Heart left ventricle (tissue), 13 donors: ENCODE measurements around the gene ITSN1.

Source experiments
- CTCF ChIP-seq, 12 donors: fragments of 200-600 bp; sonication (generic) in 4 of 12; IDR thresholded peaks; one replicate each; pipeline versions ENCODE4 v1.5.0 to v1.8.0; 2018 to 2022; ENCODE audit warnings: antibody characterized with exemption in 12 of 12, mild to moderate bottlenecking in 5 of 12
- POLR2A ChIP-seq, 2 donors: fragments of 450-650 bp; IDR thresholded peaks; one replicate each; pipeline ENCODE4 v1.6.1; 2017; ENCODE audit warnings: antibody characterized with exemption in 2 of 2, mild to moderate bottlenecking in 2 of 2, moderate library complexity in 2 of 2
- donor health status: ischemic (EF 13 %, LVEDD 7.1; RV severe dilation, severe dysfunction).
- donor health status: DM: no; HTN: yes; CAD: no.
- donor health status: DM: no; HTN: no; CAD: no.
- donor health status: ischemic (EF 25% LVEDD 6.9; RV normal size, moderate dysfunction).
- donor health status: ischemic (EF 25% LVEDD 5.7; RV mildly dilated, moderate dysfunction).
- donor health status: ischemic (EF 35%, LVEDD 5.7; RV mildly dilated, moderate dysfunction).
- donor health status: nonischemic (EF 11% LVEDD 7.7; RV severe dilation, severe dysfunction).
- donor health status: DM: yes; HTN: yes; CAD: no.
- donor health status: PGD.
- donor health status: ischemic (EF 29% LVEDD 5.4; RV normal size, mild dysfunction).
- donor health status: nonischemic (EF 23%, LVEDD 6.1; RV moderate dilation, normal function).

- TF ChIP-seq CTCF (IDR thresholded peaks at IDR 0.05) (no peak), POLR2A (IDR thresholded peaks at IDR 0.05) (no peak)
Measured at GRCh38 chr21:33643658-33644311, 1.5 kb downstream of the ITSN1 start.
